Measurements from ENCODE around the gene DAGLA.

GRCh38 chr11:61635304-61635703, 44.9 kb upstream of the DAGLA start:
- TF ChIP-seq CTCF (IDR thresholded peaks at IDR 0.05): no peak
- TF ChIP-seq EZH2 (IDR thresholded peaks at IDR 0.05): no peak
- TF ChIP-seq EZH2phosphoT487 (IDR thresholded peaks at IDR 0.05): no peak

Data from neural progenitor cell (in vitro differentiated cells).